Measurements from ENCODE around the gene MTCH1.

- no peak for TF ChIP-seq CTCF (conservative IDR thresholded peaks at IDR 0.05; ENCODE audit: low read depth, low read length)
- no peak for TF ChIP-seq RAD21 (IDR thresholded peaks at IDR 0.05; ENCODE audit: low read length)
- peak; percentile 57 for TF ChIP-seq CEBPB (IDR thresholded peaks at IDR 0.05; ENCODE audit: low read depth, low read length)
- TF ChIP-seq USF2 (IDR thresholded peaks at IDR 0.05; ENCODE audit: low read depth, low read length), result no peak
- TF ChIP-seq SMC3 (IDR thresholded peaks at IDR 0.05; ENCODE audit: low read depth, low read length), result no peak
- no peak for TF ChIP-seq RCOR1 (IDR thresholded peaks at IDR 0.05; ENCODE audit: insufficient replicate concordance, low read length)
- TF ChIP-seq POLR2A (IDR thresholded peaks at IDR 0.05; ENCODE audit: low read depth, low read length), result no peak
- no peak for TF ChIP-seq FOS (IDR thresholded peaks at IDR 0.05; ENCODE audit: low read depth, low read length)
- no peak for TF ChIP-seq BHLHE40 (IDR thresholded peaks at IDR 0.05; ENCODE audit: low read depth, low read length)
- no peak for TF ChIP-seq RFX5 (IDR thresholded peaks at IDR 0.05; ENCODE audit: low read depth, low read length)
- TF ChIP-seq MXI1 (IDR thresholded peaks at IDR 0.05; ENCODE audit: borderline replicate concordance, low read depth, low read length), result no peak
- TF ChIP-seq MAZ (IDR thresholded peaks at IDR 0.05; ENCODE audit: borderline replicate concordance, low read depth, low read length), result no peak
These were observed 20.9 kb upstream of the MTCH1 start for GRCh38 chr6:37006793-37007339.

Measured in IMR-90 (cell line).